Measurements from ENCODE around the gene CEND1. TPM values are rescaled to one million over a fixed set of nuclear protein-coding genes. Genes with fewer than 3 reads are reported as not detected.

The CEND1 gene
- total and polyA plus RNA-seq, 2 of the 13 experiments (the other 11 are each of a cell fraction or from before 2014, with no cell fraction given), result not detected

- H3K27ac ChIP-seq (ENCODE audit: extremely low read length, insufficient read depth, low read length), result peak overlapping the region; percentile 92
- H3K27me3 ChIP-seq (ENCODE audit: control insufficient read depth in 1 of 2, insufficient read depth in 2 of 2, low read length in 2 of 2), result no peaks in the 10 kb centered on the region; a peak in 1 of 5 replicates
- peaks cover 43% of the 10 kb centered on the region for H3K4me1 ChIP-seq (ENCODE audit: insufficient read depth, low read length)
- ChIA-PET CTCF (ENCODE audit: low intra/inter-chr PET ratio, low total read pairs) (no interaction called here), POLR2A (interaction anchor here (2.2 to 9.2 kb wide), 5 partner anchors 9 to 25 kb away, joined by 9 to 264 read pairs (median 56); partner anchors contain the start of genes CD151, CRACR2B, PIDD1 and RPLP2)
- peaks cover 8 to 22% of the 10 kb centered on the region in 2 experiments; a peak in 4 of 5 replicates for H3K36me3 ChIP-seq (replicated peaks in 1 of 2; ENCODE audit: control insufficient read depth in 1 of 2, insufficient read depth in 2 of 2, low read length in 2 of 2)
- DNase-seq (ENCODE audit: low spot score), result no peak
- intact Hi-C loops (cut with micrococcal nuclease; ENCODE audit: unreplicated experiment) (no loop called here), in situ Hi-C loops (cut with HindIII; ENCODE audit: extremely low pct_ligation_motif_present, low pct_unique_long_range_greater_than_20kb) (no loop called here)
- H2AFZ ChIP-seq (ENCODE audit: low read length), result no peak overlapping the region
- peaks cover 20% of the 10 kb centered on the region for H3K79me2 ChIP-seq (ENCODE audit: insufficient read depth, low read length)
- 94% methylated on average over 20 of the region's 22 CpGs for WGBS (ENCODE audit: low lambda C conversion rate)
- no peak for ATAC-seq
- no peak for FAIRE-seq
- H3K4me3 ChIP-seq (replicated peaks in 1 of 3; ENCODE audit: insufficient read depth in 1 of 3, low read depth in 2 of 3, low read length in 3 of 3), result peak overlapping the region in 2 of 3 experiments; percentile 94 to 98; a peak in 3 of 6 replicates
- 0 out of 2 replicates have a peak overlapping the region, but pooled peaks have one; percentile 92 for H3K9ac ChIP-seq (ENCODE audit: insufficient read depth, low read depth, low read length)
- BruUV-seq (replicated peaks), result no TSS peak
- peak overlapping the region; percentile 98 for H3K4me2 ChIP-seq (ENCODE audit: low read depth, low read length)
- H4K20me1 ChIP-seq (ENCODE audit: insufficient read depth, low read length), result peaks cover 20% of the 10 kb centered on the region
- H3K9me3 ChIP-seq (ENCODE audit: low read length), result no peaks in the 10 kb centered on the region
- TF ChIP-seq PPARG (CRISPR knock-in tag; conservative IDR thresholded peaks at IDR 0.05) (no peak), MED13 (CRISPR knock-in tag; IDR thresholded peaks at IDR 0.05) (no peak), TBX2 (CRISPR knock-in tag; IDR thresholded peaks at IDR 0.05; ENCODE audit: borderline replicate concordance) (0 out of 2 replicates have a peak, but pooled peaks have one; percentile 22), ZFX (CRISPR knock-in tag; IDR thresholded peaks at IDR 0.05; ENCODE audit: low read depth) (no peak), ZNF580 (CRISPR knock-in tag; IDR thresholded peaks at IDR 0.05; ENCODE audit: borderline replicate concordance, low read depth) (no peak), ZNF256 (CRISPR knock-in tag; conservative IDR thresholded peaks at IDR 0.05) (no peak), RBFOX2 (IDR thresholded peaks at IDR 0.05; ENCODE audit: low read depth, low read length) (peak; percentile 36; the same call in 1 of the 2 replicates), FOXC1 (CRISPR knock-in tag; IDR thresholded peaks at IDR 0.05; ENCODE audit: borderline replicate concordance) (0 out of 2 replicates have a peak, but pooled peaks have one; percentile 18)
- TF ChIP-seq, protein P1, sequence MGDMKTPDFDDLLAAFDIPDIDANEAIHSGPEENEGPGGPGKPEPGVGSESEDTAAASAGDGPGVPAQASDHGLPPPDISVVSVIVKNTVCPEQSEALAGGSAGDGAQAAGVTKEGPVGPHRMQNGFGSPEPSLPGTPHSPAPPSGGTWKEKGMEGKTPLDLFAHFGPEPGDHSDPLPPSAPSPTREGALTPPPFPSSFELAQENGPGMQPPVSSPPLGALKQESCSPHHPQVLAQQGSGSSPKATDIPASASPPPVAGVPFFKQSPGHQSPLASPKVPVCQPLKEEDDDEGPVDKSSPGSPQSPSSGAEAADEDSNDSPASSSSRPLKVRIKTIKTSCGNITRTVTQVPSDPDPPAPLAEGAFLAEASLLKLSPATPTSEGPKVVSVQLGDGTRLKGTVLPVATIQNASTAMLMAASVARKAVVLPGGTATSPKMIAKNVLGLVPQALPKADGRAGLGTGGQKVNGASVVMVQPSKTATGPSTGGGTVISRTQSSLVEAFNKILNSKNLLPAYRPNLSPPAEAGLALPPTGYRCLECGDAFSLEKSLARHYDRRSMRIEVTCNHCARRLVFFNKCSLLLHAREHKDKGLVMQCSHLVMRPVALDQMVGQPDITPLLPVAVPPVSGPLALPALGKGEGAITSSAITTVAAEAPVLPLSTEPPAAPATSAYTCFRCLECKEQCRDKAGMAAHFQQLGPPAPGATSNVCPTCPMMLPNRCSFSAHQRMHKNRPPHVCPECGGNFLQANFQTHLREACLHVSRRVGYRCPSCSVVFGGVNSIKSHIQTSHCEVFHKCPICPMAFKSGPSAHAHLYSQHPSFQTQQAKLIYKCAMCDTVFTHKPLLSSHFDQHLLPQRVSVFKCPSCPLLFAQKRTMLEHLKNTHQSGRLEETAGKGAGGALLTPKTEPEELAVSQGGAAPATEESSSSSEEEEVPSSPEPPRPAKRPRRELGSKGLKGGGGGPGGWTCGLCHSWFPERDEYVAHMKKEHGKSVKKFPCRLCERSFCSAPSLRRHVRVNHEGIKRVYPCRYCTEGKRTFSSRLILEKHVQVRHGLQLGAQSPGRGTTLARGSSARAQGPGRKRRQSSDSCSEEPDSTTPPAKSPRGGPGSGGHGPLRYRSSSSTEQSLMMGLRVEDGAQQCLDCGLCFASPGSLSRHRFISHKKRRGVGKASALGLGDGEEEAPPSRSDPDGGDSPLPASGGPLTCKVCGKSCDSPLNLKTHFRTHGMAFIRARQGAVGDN (CRISPR knock-in tag; IDR thresholded peaks at IDR 0.05), result 0 out of 2 replicates have a peak, but pooled peaks have one; percentile 2
- TF ChIP-seq, protein P2, sequence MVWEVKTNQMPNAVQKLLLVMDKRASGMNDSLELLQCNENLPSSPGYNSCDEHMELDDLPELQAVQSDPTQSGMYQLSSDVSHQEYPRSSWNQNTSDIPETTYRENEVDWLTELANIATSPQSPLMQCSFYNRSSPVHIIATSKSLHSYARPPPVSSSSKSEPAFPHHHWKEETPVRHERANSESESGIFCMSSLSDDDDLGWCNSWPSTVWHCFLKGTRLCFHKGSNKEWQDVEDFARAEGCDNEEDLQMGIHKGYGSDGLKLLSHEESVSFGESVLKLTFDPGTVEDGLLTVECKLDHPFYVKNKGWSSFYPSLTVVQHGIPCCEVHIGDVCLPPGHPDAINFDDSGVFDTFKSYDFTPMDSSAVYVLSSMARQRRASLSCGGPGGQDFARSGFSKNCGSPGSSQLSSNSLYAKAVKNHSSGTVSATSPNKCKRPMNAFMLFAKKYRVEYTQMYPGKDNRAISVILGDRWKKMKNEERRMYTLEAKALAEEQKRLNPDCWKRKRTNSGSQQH (CRISPR knock-in tag; IDR thresholded peaks at IDR 0.05; ENCODE audit: low read depth), result no peak
- TF ChIP-seq, protein P3, sequence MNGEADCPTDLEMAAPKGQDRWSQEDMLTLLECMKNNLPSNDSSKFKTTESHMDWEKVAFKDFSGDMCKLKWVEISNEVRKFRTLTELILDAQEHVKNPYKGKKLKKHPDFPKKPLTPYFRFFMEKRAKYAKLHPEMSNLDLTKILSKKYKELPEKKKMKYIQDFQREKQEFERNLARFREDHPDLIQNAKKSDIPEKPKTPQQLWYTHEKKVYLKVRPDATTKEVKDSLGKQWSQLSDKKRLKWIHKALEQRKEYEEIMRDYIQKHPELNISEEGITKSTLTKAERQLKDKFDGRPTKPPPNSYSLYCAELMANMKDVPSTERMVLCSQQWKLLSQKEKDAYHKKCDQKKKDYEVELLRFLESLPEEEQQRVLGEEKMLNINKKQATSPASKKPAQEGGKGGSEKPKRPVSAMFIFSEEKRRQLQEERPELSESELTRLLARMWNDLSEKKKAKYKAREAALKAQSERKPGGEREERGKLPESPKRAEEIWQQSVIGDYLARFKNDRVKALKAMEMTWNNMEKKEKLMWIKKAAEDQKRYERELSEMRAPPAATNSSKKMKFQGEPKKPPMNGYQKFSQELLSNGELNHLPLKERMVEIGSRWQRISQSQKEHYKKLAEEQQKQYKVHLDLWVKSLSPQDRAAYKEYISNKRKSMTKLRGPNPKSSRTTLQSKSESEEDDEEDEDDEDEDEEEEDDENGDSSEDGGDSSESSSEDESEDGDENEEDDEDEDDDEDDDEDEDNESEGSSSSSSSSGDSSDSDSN (CRISPR knock-in tag; IDR thresholded peaks at IDR 0.05), result 0 out of 2 replicates have a peak, but pooled peaks have one; percentile 4
Measured at GRCh38 chr11:821512-822371, 31.9 kb upstream of the CEND1 start.

Measured in HepG2 (cell line).